ENCODE data around the gene RIOK3. TPM values are rescaled to one million over a fixed set of nuclear protein-coding genes. Genes with fewer than 3 reads are reported as not detected.

Gene RIOK3
- polyA plus RNA-seq, 1 donor from 2014 or later, result 109 TPM

DNA sequence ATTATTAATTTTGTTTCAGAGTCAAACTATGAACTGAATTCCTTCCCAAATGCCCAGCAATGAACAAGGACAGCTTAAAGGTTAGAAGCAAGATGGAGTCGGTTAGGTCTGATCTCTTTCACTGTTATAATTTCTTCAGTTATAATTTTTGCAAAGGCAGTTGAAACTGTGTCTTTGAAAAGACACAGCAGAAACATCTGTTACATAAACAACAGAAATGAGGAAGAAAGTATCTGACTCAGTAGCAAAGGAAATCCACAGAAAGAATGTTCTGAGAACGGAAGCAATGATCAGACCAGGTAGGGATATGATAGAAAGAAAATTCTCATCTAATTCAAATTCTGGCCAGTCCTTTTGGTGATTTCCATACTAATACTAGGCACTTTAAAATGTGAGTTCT is 45.0 kb downstream of the RIOK3 start:
- H3K79me2 ChIP-seq (replicated peaks; ENCODE audit: insufficient read depth, low read length), result no peaks in the 10 kb centered on the region
- no peak overlapping the region for H3K4me2 ChIP-seq (ENCODE audit: low read length)
- TF ChIP-seq TAF1 (IDR thresholded peaks at IDR 0.05; ENCODE audit: low read depth) (no peak), EP300 (conservative IDR thresholded peaks at IDR 0.05; ENCODE audit: poor library complexity, severe bottlenecking) (no peak), SMC3 (conservative IDR thresholded peaks at IDR 0.05; ENCODE audit: poor library complexity) (no peak), MXI1 (conservative IDR thresholded peaks at IDR 0.05; ENCODE audit: poor library complexity, severe bottlenecking) (no peak), POLR2AphosphoS5 (IDR thresholded peaks at IDR 0.05) (no peak), RAD21 (conservative IDR thresholded peaks at IDR 0.05) (no peak), EZH2 (IDR thresholded peaks at IDR 0.05; ENCODE audit: borderline replicate concordance, insufficient read depth, low read length, poor library complexity, severe bottlenecking) (no peak)
- TF ChIP-seq, protein P1, sequence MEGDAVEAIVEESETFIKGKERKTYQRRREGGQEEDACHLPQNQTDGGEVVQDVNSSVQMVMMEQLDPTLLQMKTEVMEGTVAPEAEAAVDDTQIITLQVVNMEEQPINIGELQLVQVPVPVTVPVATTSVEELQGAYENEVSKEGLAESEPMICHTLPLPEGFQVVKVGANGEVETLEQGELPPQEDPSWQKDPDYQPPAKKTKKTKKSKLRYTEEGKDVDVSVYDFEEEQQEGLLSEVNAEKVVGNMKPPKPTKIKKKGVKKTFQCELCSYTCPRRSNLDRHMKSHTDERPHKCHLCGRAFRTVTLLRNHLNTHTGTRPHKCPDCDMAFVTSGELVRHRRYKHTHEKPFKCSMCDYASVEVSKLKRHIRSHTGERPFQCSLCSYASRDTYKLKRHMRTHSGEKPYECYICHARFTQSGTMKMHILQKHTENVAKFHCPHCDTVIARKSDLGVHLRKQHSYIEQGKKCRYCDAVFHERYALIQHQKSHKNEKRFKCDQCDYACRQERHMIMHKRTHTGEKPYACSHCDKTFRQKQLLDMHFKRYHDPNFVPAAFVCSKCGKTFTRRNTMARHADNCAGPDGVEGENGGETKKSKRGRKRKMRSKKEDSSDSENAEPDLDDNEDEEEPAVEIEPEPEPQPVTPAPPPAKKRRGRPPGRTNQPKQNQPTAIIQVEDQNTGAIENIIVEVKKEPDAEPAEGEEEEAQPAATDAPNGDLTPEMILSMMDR (IDR thresholded peaks at IDR 0.05; ENCODE audit: poor library complexity, severe bottlenecking), result no peak
- TF ChIP-seq, protein P2, sequence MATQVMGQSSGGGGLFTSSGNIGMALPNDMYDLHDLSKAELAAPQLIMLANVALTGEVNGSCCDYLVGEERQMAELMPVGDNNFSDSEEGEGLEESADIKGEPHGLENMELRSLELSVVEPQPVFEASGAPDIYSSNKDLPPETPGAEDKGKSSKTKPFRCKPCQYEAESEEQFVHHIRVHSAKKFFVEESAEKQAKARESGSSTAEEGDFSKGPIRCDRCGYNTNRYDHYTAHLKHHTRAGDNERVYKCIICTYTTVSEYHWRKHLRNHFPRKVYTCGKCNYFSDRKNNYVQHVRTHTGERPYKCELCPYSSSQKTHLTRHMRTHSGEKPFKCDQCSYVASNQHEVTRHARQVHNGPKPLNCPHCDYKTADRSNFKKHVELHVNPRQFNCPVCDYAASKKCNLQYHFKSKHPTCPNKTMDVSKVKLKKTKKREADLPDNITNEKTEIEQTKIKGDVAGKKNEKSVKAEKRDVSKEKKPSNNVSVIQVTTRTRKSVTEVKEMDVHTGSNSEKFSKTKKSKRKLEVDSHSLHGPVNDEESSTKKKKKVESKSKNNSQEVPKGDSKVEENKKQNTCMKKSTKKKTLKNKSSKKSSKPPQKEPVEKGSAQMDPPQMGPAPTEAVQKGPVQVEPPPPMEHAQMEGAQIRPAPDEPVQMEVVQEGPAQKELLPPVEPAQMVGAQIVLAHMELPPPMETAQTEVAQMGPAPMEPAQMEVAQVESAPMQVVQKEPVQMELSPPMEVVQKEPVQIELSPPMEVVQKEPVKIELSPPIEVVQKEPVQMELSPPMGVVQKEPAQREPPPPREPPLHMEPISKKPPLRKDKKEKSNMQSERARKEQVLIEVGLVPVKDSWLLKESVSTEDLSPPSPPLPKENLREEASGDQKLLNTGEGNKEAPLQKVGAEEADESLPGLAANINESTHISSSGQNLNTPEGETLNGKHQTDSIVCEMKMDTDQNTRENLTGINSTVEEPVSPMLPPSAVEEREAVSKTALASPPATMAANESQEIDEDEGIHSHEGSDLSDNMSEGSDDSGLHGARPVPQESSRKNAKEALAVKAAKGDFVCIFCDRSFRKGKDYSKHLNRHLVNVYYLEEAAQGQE (IDR thresholded peaks at IDR 0.05; ENCODE audit: borderline replicate concordance), result no peak
- H3K9me2 ChIP-seq (ENCODE audit: insufficient read depth, low read length), result no peaks in the 10 kb centered on the region
- H3K27me3 ChIP-seq (ENCODE audit: insufficient read depth, low read depth, low read length), result no peaks in the 10 kb centered on the region
- no peaks in the 10 kb centered on the region for H3K36me3 ChIP-seq (ENCODE audit: insufficient read depth, low read length)
- H3K4me3 ChIP-seq (ENCODE audit: low read length), result no peak overlapping the region
- no peaks in the 10 kb centered on the region for H3F3A ChIP-seq (ENCODE audit: insufficient read depth, low read length, poor library complexity, severe bottlenecking)
- H3K9ac ChIP-seq (ENCODE audit: low read length), result no peak overlapping the region
- H3K27ac ChIP-seq (ENCODE audit: low read length), result no peak overlapping the region
- no peaks in the 10 kb centered on the region for H4K20me1 ChIP-seq (ENCODE audit: insufficient read depth)
- no peaks in the 10 kb centered on the region for H3K9me3 ChIP-seq (ENCODE audit: low read length)
- no peak overlapping the region for H2AFZ ChIP-seq (ENCODE audit: low read depth, low read length)

DNA sequence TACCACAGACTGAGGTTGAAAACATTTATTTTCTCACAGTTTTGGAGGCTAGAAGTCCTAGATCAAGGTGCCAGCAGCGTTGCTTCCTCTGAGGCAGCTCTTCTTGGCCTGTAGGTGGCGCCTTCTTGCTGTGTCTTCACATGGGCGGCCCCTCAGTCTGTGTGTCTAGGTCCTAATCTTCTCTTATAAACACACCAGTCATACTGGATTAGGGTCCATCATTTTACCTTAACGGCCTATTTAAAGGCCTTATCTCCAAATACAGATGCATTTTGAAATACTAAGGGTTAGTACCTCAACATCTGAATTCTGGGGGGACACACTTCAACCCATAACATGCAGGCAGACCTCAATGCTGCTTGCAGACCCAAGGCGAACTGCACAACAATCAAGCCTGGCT is 45.8 kb downstream of the RIOK3 start:
- no peak overlapping the region for H2AFZ ChIP-seq (ENCODE audit: low read depth, low read length)
- no peaks in the 10 kb centered on the region for H3K36me3 ChIP-seq (ENCODE audit: insufficient read depth, low read length)
- TF ChIP-seq, protein P1 (IDR thresholded peaks at IDR 0.05; ENCODE audit: poor library complexity, severe bottlenecking), result peak; percentile 42
- TF ChIP-seq, protein P2 (IDR thresholded peaks at IDR 0.05; ENCODE audit: borderline replicate concordance), result no peak
- no peak for TF ChIP-seq EP300 (conservative IDR thresholded peaks at IDR 0.05; ENCODE audit: poor library complexity, severe bottlenecking)
- H3K4me2 ChIP-seq (ENCODE audit: low read length), result no peak overlapping the region
- H3K9me3 ChIP-seq (ENCODE audit: low read length), result no peaks in the 10 kb centered on the region
- H3K4me3 ChIP-seq (ENCODE audit: low read length), result no peak overlapping the region
- no peak overlapping the region for H3K27ac ChIP-seq (ENCODE audit: low read length)
- H3K27me3 ChIP-seq (ENCODE audit: insufficient read depth, low read depth, low read length), result no peaks in the 10 kb centered on the region
- H3F3A ChIP-seq (ENCODE audit: insufficient read depth, low read length, poor library complexity, severe bottlenecking), result no peaks in the 10 kb centered on the region
- H3K79me2 ChIP-seq (replicated peaks; ENCODE audit: insufficient read depth, low read length), result no peaks in the 10 kb centered on the region
- no peaks in the 10 kb centered on the region for H4K20me1 ChIP-seq (ENCODE audit: insufficient read depth)
- no peaks in the 10 kb centered on the region for H3K9me2 ChIP-seq (ENCODE audit: insufficient read depth, low read length)
- H3K9ac ChIP-seq (ENCODE audit: low read length), result no peak overlapping the region
